H1 (cell line): ENCODE results near the gene ARR3. TPM values are rescaled to one million over a fixed set of nuclear protein-coding genes. Genes with fewer than 3 reads are reported as not detected.

Experiments
- CTCF ChIP-seq, 3 experiments: IDR thresholded peaks; 1 replicate in 2 of 3; 2 replicates in 1 of 3; pipeline versions ENCODE4 v1.5.1 to v1.6.1; 2011; ENCODE audit warnings: low read length in 3 of 3, mild to moderate bottlenecking in 3 of 3, inconsistent platforms in 2 of 3, low read depth in 1 of 3, moderate library complexity in 1 of 3; ENCODE audit not compliant: insufficient read depth in 1 of 3; ENCODE audit errors: control extremely low read depth in 1 of 3
- KDM4A ChIP-seq: IDR thresholded peaks from one replicate; pipeline ENCODE4 v1.7.1; 2012; ENCODE audit warnings: low read depth, mild to moderate bottlenecking, moderate library complexity, low read length, inconsistent platforms; ENCODE audit not compliant: severe bottlenecking
- RNF2 ChIP-seq: fragments of 200-900, 300-1000 bp; sonication (generic); IDR thresholded peaks from 2 replicates; pipeline ENCODE4 v1.7.1; 2016; ENCODE audit warnings: borderline replicate concordance, low read depth, mild to moderate bottlenecking, antibody characterized with exemption, low read length; ENCODE audit not compliant: poor library complexity, severe bottlenecking; ENCODE audit errors: missing control alignments
- RXRA ChIP-seq: IDR thresholded peaks from 2 replicates; pipeline ENCODE4 v1.6.1; 2011; ENCODE audit warnings: low read depth, mild to moderate bottlenecking, low read length, moderate library complexity; ENCODE audit not compliant: insufficient read depth
- polyA plus RNA-seq, 7 experiments: library from polyadenylated mRNA; depleted of rRNA in 3 of 7; stranded (reverse) in 5 of 7; unstranded in 2 of 7; fragments of >200 nt in 5 of 7; fragments of 200-250 nt in 2 of 7; gene quantifications; 1 replicate in 5 of 7; 2 replicates in 1 of 7; 4 replicates in 1 of 7; pipeline versions ENCODE4 v1.2.1 to v1.2.3, GENCODE V29; 2011 to 2013; ENCODE audit warnings: missing spikeins in 2 of 7, mixed read lengths in 2 of 7
- total RNA-seq: library from RNA; stranded (reverse); fragmentation: NEBNext Ultra II Directional; extraction: Animal tissue kit (Norgen Biotek cat#: 25700); gene quantifications from 2 replicates; pipeline ENCODE4 v1.2.1, GENCODE V29; 2021

Gene ARR3
- total and polyA plus RNA-seq, 2 of the 8 experiments (the other 6 are each of a cell fraction or from before 2014, with no cell fraction given), result not detected

DNA sequence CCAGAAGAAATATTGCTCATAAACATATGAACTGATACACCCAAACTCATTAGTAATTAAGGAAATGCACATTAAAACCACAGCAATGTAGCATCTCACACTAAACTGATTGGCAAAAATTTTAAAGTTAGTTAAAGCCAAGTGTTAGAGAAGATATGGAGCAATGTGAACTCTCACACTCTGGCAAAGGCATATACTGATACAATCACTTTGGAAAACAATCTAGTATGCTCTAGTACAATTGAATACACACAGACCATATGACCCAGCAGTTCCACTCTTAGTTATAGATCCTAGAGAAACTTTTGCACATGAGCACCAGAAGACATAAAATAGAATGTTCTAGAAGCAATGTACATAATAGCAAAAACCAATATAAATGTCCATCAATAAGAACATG lies 42.1 kb upstream of the ARR3 start (continued):
- TF ChIP-seq CTCF (IDR thresholded peaks at IDR 0.05; ENCODE audit: control extremely low read depth in 1 of 3, insufficient read depth in 1 of 3, low read depth in 1 of 3, low read length in 3 of 3) (no peak), RXRA (no peak), RNF2 (no peak), KDM4A (no peak)
